Uterus (tissue), 4 donors: Measurements from ENCODE around the gene OCIAD1. TPM values are rescaled to one million over a fixed set of nuclear protein-coding genes. Genes with fewer than 3 reads are reported as not detected.

Experiments
- DNase-seq, 2 donors: peaks; one replicate each; pipeline ENCODE4 v3.0.0-alpha.2; 2019 to 2020
- H3K27ac ChIP-seq, 2 donors: fragments of 200-600 bp; sonication (generic); 1 replicate in 1 of 2; 2 replicates in 1 of 2; pipeline ENCODE4 v1.5.1; 2016 to 2018
- H3K27me3 ChIP-seq, 2 donors: fragments of 200-600 bp; sonication (generic); one replicate each; pipeline ENCODE4 v1.5.1; 2018 to 2019; ENCODE audit warnings: control low read depth in 1 of 2
- H3K36me3 ChIP-seq, 2 donors: fragments of 200-600 bp; sonication (generic); one replicate each; pipeline ENCODE4 v1.5.1; 2019; ENCODE audit warnings: control low read depth in 1 of 2
- H3K4me1 ChIP-seq, 2 donors: fragments of 200-600 bp; sonication (generic); one replicate each; pipeline ENCODE4 v1.5.1; 2018 to 2019; ENCODE audit warnings: control low read depth in 1 of 2
- H3K4me3 ChIP-seq, 2 donors: fragments of 200-600 bp; sonication (generic); 1 replicate in 1 of 2; 2 replicates in 1 of 2; pipeline ENCODE4 v1.5.1; 2018 to 2019; ENCODE audit warnings: mild to moderate bottlenecking in 1 of 2
- H3K9me3 ChIP-seq, 2 donors: fragments of 200-600 bp; sonication (generic); one replicate each; pipeline ENCODE4 v1.5.1; 2019; ENCODE audit warnings: control low read depth in 1 of 2
- CTCF ChIP-seq, 4 experiments: fragments of 200-600 bp in 2 of 4; fragments of 450-650 bp in 2 of 4; sonication (generic) in 2 of 4; IDR thresholded peaks; one replicate each; pipeline ENCODE4 v1.5.1; 2016 to 2019; ENCODE audit warnings: antibody characterized with exemption in 4 of 4, mild to moderate bottlenecking in 2 of 4, moderate library complexity in 1 of 4
- POLR2A ChIP-seq, 2 donors: fragments of 450-650 bp; IDR thresholded peaks; one replicate each; pipeline ENCODE4 v1.6.1; 2016; ENCODE audit warnings: antibody characterized with exemption in 2 of 2, mild to moderate bottlenecking in 1 of 2, moderate library complexity in 1 of 2
- intact Hi-C: fragments of 100-400 bp; cut with DNase I; formaldehyde crosslinking; loops from one replicate; pipeline ENCODE4 v1.15.1; 2023; ENCODE audit warnings: low total_unique reads
- total RNA-seq, 4 donors: library from RNA; depleted of rRNA in 3 of 4; stranded (reverse); fragments of >200 nt in 3 of 4; gene quantifications; one replicate each; pipeline versions ENCODE4 v1.1.0 to v1.2.4, GENCODE V29; 2014 to 2023
- donor health status: DM: yes; HTN: yes; CAD: no.

The OCIAD1 gene
- total RNA-seq, 4 donors from 2014 or later = 127 to 683 (median 166) TPM

GRCh38 chr4:48827622-48828021, 3.3 kb upstream of the OCIAD1 start:
- intact Hi-C loops = no loop called here
- H3K9me3 ChIP-seq = no peaks in the 10 kb centered on the region
- DNase-seq = no peak
- no peaks in the 10 kb centered on the region for H3K4me1 ChIP-seq
- TF ChIP-seq CTCF (IDR thresholded peaks at IDR 0.05) (no peak), POLR2A (IDR thresholded peaks at IDR 0.05) (no peak)
- no peak overlapping the region for H3K27ac ChIP-seq
- no peaks in the 10 kb centered on the region for H3K27me3 ChIP-seq
- H3K36me3 ChIP-seq = no peaks in the 10 kb centered on the region
- H3K4me3 ChIP-seq = no peak overlapping the region

- Histone ChIP-seq H3K9me3 (no peaks in the 10 kb centered on the region), H3K4me3 (peak overlapping the region; percentile 82 to 99), H3K4me1 (no peaks in the 10 kb centered on the region), H3K36me3 (no peaks in the 10 kb centered on the region), H3K27me3 (no peaks in the 10 kb centered on the region), H3K27ac (peak overlapping the region; percentile 89 to 97)
- DNase-seq = no peak
- intact Hi-C loops = loop anchor here (2.0 kb wide), 1 partner anchor 53 kb away; no protein-coding TSS in a partner anchor
- TF ChIP-seq CTCF (IDR thresholded peaks at IDR 0.05) = no peak
- TF ChIP-seq POLR2A (IDR thresholded peaks at IDR 0.05) = no peak
Measured at GRCh38 chr4:48831532-48832030, 693 bp downstream of the OCIAD1 start.

- no peak for TF ChIP-seq CTCF (IDR thresholded peaks at IDR 0.05)
- no peak for TF ChIP-seq POLR2A (IDR thresholded peaks at IDR 0.05)
- DNase-seq = no peak
- Histone ChIP-seq H3K9me3 (no peaks in the 10 kb centered on the region), H3K27me3 (no peaks in the 10 kb centered on the region), H3K4me3 (peak overlapping the region in 1 of 2 donors; percentile 82), H3K4me1 (no peaks in the 10 kb centered on the region), H3K27ac (no peak overlapping the region), H3K36me3 (no peaks in the 10 kb centered on the region)
- intact Hi-C loops = no loop called here
Measured at GRCh38 chr4:48832571-48832970, 1.7 kb downstream of the OCIAD1 start.

- Histone ChIP-seq H3K9me3 (no peaks in the 10 kb centered on the region), H3K27me3 (no peaks in the 10 kb centered on the region), H3K4me1 (no peaks in the 10 kb centered on the region), H3K27ac (no peak overlapping the region), H3K4me3 (no peak overlapping the region), H3K36me3 (no peaks in the 10 kb centered on the region)
- TF ChIP-seq CTCF (IDR thresholded peaks at IDR 0.05) = no peak
- TF ChIP-seq POLR2A (IDR thresholded peaks at IDR 0.05) = no peak
- no peak for DNase-seq
- intact Hi-C loops = no loop called here
Measured at GRCh38 chr4:48836658-48837057, 5.8 kb downstream of the OCIAD1 start.

- Histone ChIP-seq H3K4me3 (no peak overlapping the region), H3K4me1 (no peaks in the 10 kb centered on the region), H3K36me3 (no peaks in the 10 kb centered on the region), H3K27me3 (no peaks in the 10 kb centered on the region), H3K27ac (no peak overlapping the region), H3K9me3 (no peaks in the 10 kb centered on the region)
- no peak for TF ChIP-seq POLR2A (IDR thresholded peaks at IDR 0.05)
- TF ChIP-seq CTCF (IDR thresholded peaks at IDR 0.05) = no peak
- intact Hi-C loops = no loop called here
- no peak for DNase-seq
Measured at GRCh38 chr4:48841045-48841827, 10.3 kb downstream of the OCIAD1 start.
